Neuronal stem cell (in vitro differentiated cells): Measurements from ENCODE around the gene COG3.

Experiments
- DNase-seq: peaks from one replicate; pipeline ENCODE4 v3.0.0-alpha.2; 2013; ENCODE audit warnings: low spot score
- H2AFZ ChIP-seq: one replicate; pipeline ENCODE4 v1.6.1; 2013; ENCODE audit warnings: mild to moderate bottlenecking, low read length, inconsistent platforms
- H2AK5ac ChIP-seq: 2 replicates; pipeline ENCODE4 v1.6.1; 2013; ENCODE audit warnings: low read depth, mild to moderate bottlenecking, inconsistent platforms, low read length, moderate library complexity, mixed read lengths
- H2BK120ac ChIP-seq: 2 replicates; pipeline ENCODE4 v1.6.1; 2013; ENCODE audit warnings: low read depth, mild to moderate bottlenecking, inconsistent platforms, low read length, moderate library complexity, mixed read lengths
- H2BK12ac ChIP-seq: one replicate; pipeline ENCODE4 v1.6.1; 2013; ENCODE audit warnings: low read length, inconsistent platforms
- H2BK15ac ChIP-seq: 2 replicates; pipeline ENCODE4 v1.6.1; 2013; ENCODE audit warnings: mild to moderate bottlenecking, low read length, inconsistent platforms, mixed read lengths
- H2BK5ac ChIP-seq: one replicate; pipeline ENCODE4 v1.6.1; 2013; ENCODE audit warnings: inconsistent platforms, mild to moderate bottlenecking, low read length, moderate library complexity
- H3K14ac ChIP-seq: one replicate; pipeline ENCODE4 v1.6.1; 2013; ENCODE audit warnings: low read length, inconsistent platforms
- H3K18ac ChIP-seq: 2 replicates; pipeline ENCODE4 v1.6.1; 2013; ENCODE audit warnings: low read length, inconsistent platforms
- H3K23ac ChIP-seq: 2 replicates; pipeline ENCODE4 v1.6.1; 2013; ENCODE audit warnings: low read depth, mild to moderate bottlenecking, mixed read lengths, low read length, inconsistent platforms; ENCODE audit not compliant: poor library complexity
- H3K27ac ChIP-seq: replicated peaks from 3 replicates; pipeline ENCODE4 v1.5.1; 2013; ENCODE audit warnings: low read length, inconsistent platforms
- H3K27me3 ChIP-seq, 3 experiments: 2 replicates each; pipeline ENCODE4 v1.6.1; 2013; ENCODE audit warnings: low read length in 3 of 3, mild to moderate bottlenecking in 2 of 3, inconsistent platforms in 1 of 3, low read depth in 1 of 3, mixed read lengths in 1 of 3, moderate library complexity in 1 of 3; ENCODE audit not compliant: control insufficient read depth in 3 of 3, insufficient read depth in 3 of 3
- H3K36me3 ChIP-seq, 2 donors: replicated peaks in 1 of 2; 2 replicates each; pipeline ENCODE4 v1.6.1; 2013; ENCODE audit warnings: low read length in 2 of 2; ENCODE audit not compliant: control insufficient read depth in 2 of 2, insufficient read depth in 2 of 2
- H3K4ac ChIP-seq: 2 replicates; pipeline ENCODE4 v1.6.1; 2013; ENCODE audit warnings: inconsistent platforms, mild to moderate bottlenecking, low read length, moderate library complexity
- H3K4me1 ChIP-seq, 2 donors: 1 replicate in 1 of 2; 2 replicates in 1 of 2; pipeline ENCODE4 v1.6.1; 2013; ENCODE audit warnings: low read length in 2 of 2, low read depth in 1 of 2; ENCODE audit not compliant: control insufficient read depth in 2 of 2, insufficient read depth in 1 of 2
- H3K4me2 ChIP-seq: one replicate; pipeline ENCODE4 v1.6.1; 2013; ENCODE audit warnings: mild to moderate bottlenecking, low read length, inconsistent platforms; ENCODE audit not compliant: insufficient read depth, poor library complexity, severe bottlenecking
- H3K4me3 ChIP-seq, 2 donors: 2 replicates each; pipeline ENCODE4 v1.5.1; 2013; ENCODE audit warnings: low read length in 2 of 2, mild to moderate bottlenecking in 2 of 2, inconsistent platforms in 1 of 2, moderate library complexity in 1 of 2
- H3K79me1 ChIP-seq: one replicate; pipeline ENCODE4 v1.6.1; 2013; ENCODE audit warnings: low read depth, mild to moderate bottlenecking, inconsistent platforms, low read length, moderate library complexity
- H3K9ac ChIP-seq: one replicate; pipeline ENCODE4 v1.6.1; 2013; ENCODE audit warnings: mild to moderate bottlenecking, low read depth, low read length, inconsistent platforms; ENCODE audit not compliant: poor library complexity
- H3K9me3 ChIP-seq, 2 donors: replicated peaks in 1 of 2; 2 replicates each; pipeline versions ENCODE3 to v1.6.1; 2013; ENCODE audit warnings: low read length in 2 of 2, mild to moderate bottlenecking in 2 of 2, inconsistent platforms in 1 of 2, low read depth in 1 of 2, mixed read lengths in 1 of 2, moderate library complexity in 1 of 2; ENCODE audit not compliant: control insufficient read depth in 2 of 2, insufficient read depth in 1 of 2
- H4K8ac ChIP-seq: one replicate; pipeline ENCODE4 v1.6.1; 2013; ENCODE audit warnings: low read depth, mild to moderate bottlenecking, inconsistent platforms, low read length, moderate library complexity
- H4K91ac ChIP-seq: one replicate; pipeline ENCODE4 v1.6.1; 2013; ENCODE audit warnings: low read length, low read depth, mild to moderate bottlenecking, inconsistent platforms; ENCODE audit not compliant: poor library complexity
- WGBS, 2 donors: extraction: QIAGEN DNeasy Blood & Tissue Kit; methylation state at CpG; one replicate each; pipeline ENCODE4 v1.1.7; 2013; ENCODE audit warnings: missing lambda C conversion rate in 2 of 2, mixed read lengths in 1 of 2; ENCODE audit not compliant: insufficient read length in 2 of 2, insufficient replicate concordance in 1 of 2; ENCODE audit errors: extremely low coverage in 2 of 2; 5-methylcytosine and 5-hydroxymethylcytosine counted together

The COG3 gene

DNA sequence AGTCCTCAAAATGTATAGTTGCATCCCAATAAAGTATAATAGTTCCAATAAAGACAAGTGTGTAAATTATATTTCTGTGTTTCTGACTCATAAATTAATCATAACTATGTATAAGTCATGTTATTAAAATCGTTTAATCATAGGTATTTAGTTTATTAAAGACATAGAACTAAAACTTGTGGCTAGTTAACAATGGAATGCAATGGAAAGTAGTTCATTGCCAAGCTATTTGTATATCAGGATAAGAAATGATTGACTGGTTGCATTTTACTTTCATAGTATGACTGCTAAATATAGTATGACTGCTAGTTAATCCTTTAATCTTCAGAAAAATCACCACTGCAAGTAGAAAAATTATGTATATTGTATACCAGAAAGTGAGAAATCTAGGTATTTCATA lies 16.9 kb downstream of the COG3 start:
- WGBS, 2 donors: no CpG with 5 or more reads among the region's 1 CpG
- Histone ChIP-seq H3K14ac (no peak overlapping the region), H2AK5ac (no peak overlapping the region), H3K4me3 (no peak overlapping the region), H2AFZ (no peak overlapping the region), H3K23ac (no peak overlapping the region), H3K18ac (no peak overlapping the region), H2BK120ac (no peak overlapping the region), H3K9me3 (peaks cover 0 to 16% of the 10 kb centered on the region in 2 donors), H2BK15ac (no peak overlapping the region), H3K79me1 (no peaks in the 10 kb centered on the region), H3K9ac (no peak overlapping the region), H3K27me3 (no peaks in the 10 kb centered on the region), H2BK12ac (no peak overlapping the region), H3K4ac (no peak overlapping the region), H3K27ac (no peak overlapping the region), H3K36me3 (peaks cover 7 to 74% of the 10 kb centered on the region in 2 donors), H2BK5ac (no peak overlapping the region), H4K8ac (no peak overlapping the region), H4K91ac (no peak overlapping the region), H3K4me2 (no peak overlapping the region), H3K4me1 (no peaks in the 10 kb centered on the region)
- DNase-seq: no peak

DNA sequence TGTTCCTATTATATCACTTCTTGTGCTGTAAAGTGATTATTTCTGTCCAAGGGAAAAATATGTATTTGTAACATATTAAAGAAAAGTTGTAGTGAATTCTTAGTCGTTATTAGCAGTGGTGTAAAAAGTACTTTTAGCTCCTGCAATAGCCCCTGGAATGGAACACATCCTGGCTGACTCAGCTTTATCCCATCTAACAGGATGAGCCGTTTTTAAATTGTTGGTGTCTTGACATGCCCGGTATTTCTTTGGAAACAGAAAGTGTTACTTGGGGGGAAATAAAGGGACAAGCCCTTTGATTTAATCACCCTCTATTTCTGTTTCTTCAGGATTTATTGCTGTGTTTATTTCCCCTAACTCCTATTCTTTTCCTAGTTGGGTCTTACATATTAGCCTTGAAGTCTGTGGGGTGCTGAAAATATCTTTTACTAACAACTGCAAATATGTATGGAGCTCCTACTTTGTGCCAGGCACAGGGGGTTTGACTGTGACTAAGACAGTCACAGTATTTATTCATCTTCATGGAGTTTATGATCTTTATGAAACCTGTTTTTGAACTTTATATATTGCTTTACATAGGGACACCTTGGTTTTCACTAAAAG lies 17.9 kb downstream of the COG3 start:
- H3K4ac ChIP-seq: no peak overlapping the region
- no peak overlapping the region for H3K27ac ChIP-seq
- WGBS, 2 donors: no CpG with 5 or more reads among the region's 3 CpGs

DNA sequence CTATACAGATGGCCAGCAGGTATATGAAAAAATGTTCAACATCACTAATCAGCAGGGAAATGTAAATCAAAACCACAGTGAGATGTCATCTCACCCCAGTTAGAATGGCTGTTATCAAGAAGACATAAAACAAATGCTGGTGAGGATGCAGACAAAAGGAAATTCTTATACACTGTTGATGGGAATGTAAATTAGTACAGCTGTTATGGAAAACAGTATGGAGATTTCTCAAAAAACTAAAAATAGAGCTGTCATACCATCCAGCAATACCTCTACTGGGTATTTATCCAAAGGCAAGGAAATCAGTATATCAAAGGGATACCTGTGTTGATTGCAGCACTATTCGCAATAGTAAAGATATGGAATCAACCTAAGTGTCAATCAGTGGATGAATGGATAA lies 22.9 kb downstream of the COG3 start:
- Histone ChIP-seq H3K4me3 (no peak overlapping the region), H4K8ac (no peak overlapping the region), H2AFZ (no peak overlapping the region), H2BK120ac (no peak overlapping the region), H3K18ac (no peak overlapping the region), H3K4ac (no peak overlapping the region), H4K91ac (no peak overlapping the region), H3K79me1 (no peaks in the 10 kb centered on the region), H3K14ac (no peak overlapping the region), H3K4me2 (no peak overlapping the region), H2BK15ac (no peak overlapping the region), H3K9me3 (peaks cover 0 to 17% of the 10 kb centered on the region in 2 donors), H3K9ac (no peak overlapping the region), H3K36me3 (peaks cover 6 to 81% of the 10 kb centered on the region in 2 donors), H3K23ac (no peak overlapping the region), H2AK5ac (no peak overlapping the region), H3K27me3 (no peaks in the 10 kb centered on the region), H2BK5ac (no peak overlapping the region), H2BK12ac (no peak overlapping the region), H3K4me1 (no peaks in the 10 kb centered on the region), H3K27ac (no peak overlapping the region)
- no peak for DNase-seq
- WGBS, 2 donors: no CpG with 5 or more reads among the region's 1 CpG

More for the DNA sequence above, 17.9 kb downstream of the COG3 start:
- H2BK5ac ChIP-seq: no peak overlapping the region
- no peak overlapping the region for H2AK5ac ChIP-seq
- H2BK120ac ChIP-seq: no peak overlapping the region
- no peak for DNase-seq
- H3K18ac ChIP-seq: no peak overlapping the region
- H2AFZ ChIP-seq: no peak overlapping the region
- H4K91ac ChIP-seq: no peak overlapping the region
- H3K9ac ChIP-seq: no peak overlapping the region
- H2BK15ac ChIP-seq: no peak overlapping the region
- no peak overlapping the region for H3K23ac ChIP-seq
- H3K4me1 ChIP-seq: no peaks in the 10 kb centered on the region
- H3K4me2 ChIP-seq: no peak overlapping the region
- H3K9me3 ChIP-seq: peaks cover 0 to 17% of the 10 kb centered on the region in 2 donors
- no peak overlapping the region for H2BK12ac ChIP-seq
- no peak overlapping the region for H3K14ac ChIP-seq
- no peaks in the 10 kb centered on the region for H3K79me1 ChIP-seq
- H3K27me3 ChIP-seq: no peaks in the 10 kb centered on the region
- H3K4me3 ChIP-seq: no peak overlapping the region
- peaks cover 6 to 75% of the 10 kb centered on the region in 2 donors for H3K36me3 ChIP-seq
- no peak overlapping the region for H4K8ac ChIP-seq

DNA sequence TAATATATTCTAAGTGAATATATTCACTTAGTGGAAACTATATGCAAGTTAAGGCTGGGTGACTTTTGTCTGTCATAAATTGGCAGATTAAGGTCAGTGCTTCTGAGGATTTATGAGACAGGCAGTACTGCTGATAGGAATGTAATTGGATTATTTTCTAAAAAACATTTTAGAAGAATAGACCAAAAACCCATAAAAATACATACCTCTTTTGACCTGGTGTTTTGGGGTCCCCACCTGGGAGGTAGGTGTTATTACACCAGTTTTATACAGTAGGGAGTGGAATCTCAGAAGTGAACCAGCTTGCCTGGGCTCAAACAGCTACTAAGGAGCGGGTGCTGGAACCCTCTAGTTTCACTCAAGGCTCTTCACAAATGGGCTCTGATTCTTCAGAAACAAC lies 25.3 kb downstream of the COG3 start:
- H2AFZ ChIP-seq: no peak overlapping the region
- H3K27me3 ChIP-seq: no peaks in the 10 kb centered on the region
- no peak overlapping the region for H4K8ac ChIP-seq
- no peak overlapping the region for H2BK5ac ChIP-seq
- no peak overlapping the region for H3K18ac ChIP-seq
- H2BK15ac ChIP-seq: no peak overlapping the region
- no peak overlapping the region for H3K14ac ChIP-seq
- no peak overlapping the region for H3K9ac ChIP-seq
- no peak overlapping the region for H3K4me2 ChIP-seq
- no peak overlapping the region for H3K4ac ChIP-seq
- no peak overlapping the region for H2BK12ac ChIP-seq
- H4K91ac ChIP-seq: no peak overlapping the region
- H3K79me1 ChIP-seq: no peaks in the 10 kb centered on the region
- H2BK120ac ChIP-seq: no peak overlapping the region
- no peak overlapping the region for H3K23ac ChIP-seq
- H3K4me1 ChIP-seq: no peaks in the 10 kb centered on the region
- no CpG with 5 or more reads among the region's 1 CpG for WGBS, 2 donors
- no peak for DNase-seq
- peaks cover 6 to 85% of the 10 kb centered on the region in 2 donors for H3K36me3 ChIP-seq
- H3K4me3 ChIP-seq: no peak overlapping the region
- no peak overlapping the region for H3K27ac ChIP-seq
- peaks cover 0 to 4% of the 10 kb centered on the region in 2 donors for H3K9me3 ChIP-seq
- H2AK5ac ChIP-seq: no peak overlapping the region
